ENCODE measurements around the gene CDK5RAP1. TPM values are rescaled to one million over a fixed set of nuclear protein-coding genes. Genes with fewer than 3 reads are reported as not detected.

The CDK5RAP1 gene
- total RNA-seq, 1 experiment from 2014 or later = 56.3 TPM

DNA sequence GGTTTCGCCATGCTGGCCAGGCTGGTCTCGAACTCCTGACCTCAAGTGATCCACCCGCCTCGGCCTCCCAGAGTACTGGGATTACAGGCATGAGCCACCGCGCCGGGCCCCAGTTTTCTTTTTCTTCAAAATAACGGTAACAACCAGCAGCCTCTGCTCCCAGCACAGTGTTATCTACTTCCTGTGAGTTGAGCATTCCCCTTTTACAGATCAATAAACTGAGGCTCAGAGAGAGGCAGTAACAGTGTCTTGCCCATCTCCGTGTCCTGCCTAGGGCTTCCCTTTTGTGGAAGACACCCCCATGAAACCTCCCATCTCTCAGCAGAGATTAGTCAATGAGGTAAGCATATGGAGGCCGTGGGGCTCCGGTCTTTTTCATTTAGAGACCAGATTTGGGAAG lies 88.7 kb downstream of the CDK5RAP1 start:
- CTCF ChIA-PET = no interaction called here
- no peak for DNase-seq (ENCODE audit: low spot score)
- Mint-ChIP-seq H3K9me3 (peaks cover 4% of the 10 kb centered on the region), H3K4me3 (no peak overlapping the region), H3K27ac (no peak overlapping the region), H3K27me3 (ENCODE audit: low read depth) (no peaks in the 10 kb centered on the region; the same call in 1 of the 2 replicates), H3K4me1 (no peaks in the 10 kb centered on the region), H3K36me3 (no peaks in the 10 kb centered on the region)
- POLR2A ChIA-PET = no interaction called here
- ATAC-seq = no peak
- TF ChIP-seq, protein P1, sequence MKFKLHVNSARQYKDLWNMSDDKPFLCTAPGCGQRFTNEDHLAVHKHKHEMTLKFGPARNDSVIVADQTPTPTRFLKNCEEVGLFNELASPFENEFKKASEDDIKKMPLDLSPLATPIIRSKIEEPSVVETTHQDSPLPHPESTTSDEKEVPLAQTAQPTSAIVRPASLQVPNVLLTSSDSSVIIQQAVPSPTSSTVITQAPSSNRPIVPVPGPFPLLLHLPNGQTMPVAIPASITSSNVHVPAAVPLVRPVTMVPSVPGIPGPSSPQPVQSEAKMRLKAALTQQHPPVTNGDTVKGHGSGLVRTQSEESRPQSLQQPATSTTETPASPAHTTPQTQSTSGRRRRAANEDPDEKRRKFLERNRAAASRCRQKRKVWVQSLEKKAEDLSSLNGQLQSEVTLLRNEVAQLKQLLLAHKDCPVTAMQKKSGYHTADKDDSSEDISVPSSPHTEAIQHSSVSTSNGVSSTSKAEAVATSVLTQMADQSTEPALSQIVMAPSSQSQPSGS (CRISPR knock-in tag; IDR thresholded peaks at IDR 0.05; ENCODE audit: borderline replicate concordance, low read depth) = no peak
- TF ChIP-seq ATF1 (CRISPR knock-in tag; IDR thresholded peaks at IDR 0.05) = no peak
- no peak for TF ChIP-seq TCF7 (CRISPR knock-in tag; IDR thresholded peaks at IDR 0.05; ENCODE audit: low read depth)
- TF ChIP-seq NR2C2 (CRISPR knock-in tag; IDR thresholded peaks at IDR 0.05) = no peak
- no peak for TF ChIP-seq MXD4 (CRISPR knock-in tag; IDR thresholded peaks at IDR 0.05; ENCODE audit: borderline replicate concordance)
- no peak for TF ChIP-seq FOXJ3 (CRISPR knock-in tag; IDR thresholded peaks at IDR 0.05; ENCODE audit: borderline replicate concordance)
- no peak for TF ChIP-seq HMGA2 (CRISPR knock-in tag; IDR thresholded peaks at IDR 0.05)
- no peak for TF ChIP-seq EMX1 (CRISPR knock-in tag; IDR thresholded peaks at IDR 0.05)
- TF ChIP-seq, protein P2, sequence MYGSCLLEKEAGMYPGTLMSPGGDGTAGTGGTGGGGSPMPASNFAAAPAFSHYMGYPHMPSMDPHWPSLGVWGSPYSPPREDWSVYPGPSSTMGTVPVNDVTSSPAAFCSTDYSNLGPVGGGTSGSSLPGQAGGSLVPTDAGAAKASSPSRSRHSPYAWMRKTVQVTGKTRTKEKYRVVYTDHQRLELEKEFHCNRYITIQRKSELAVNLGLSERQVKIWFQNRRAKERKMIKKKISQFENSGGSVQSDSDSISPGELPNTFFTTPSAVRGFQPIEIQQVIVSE (CRISPR knock-in tag; IDR thresholded peaks at IDR 0.05; ENCODE audit: borderline replicate concordance) = no peak
- TF ChIP-seq FOXK1 (CRISPR knock-in tag; IDR thresholded peaks at IDR 0.05) = no peak
- TF ChIP-seq, protein P3, sequence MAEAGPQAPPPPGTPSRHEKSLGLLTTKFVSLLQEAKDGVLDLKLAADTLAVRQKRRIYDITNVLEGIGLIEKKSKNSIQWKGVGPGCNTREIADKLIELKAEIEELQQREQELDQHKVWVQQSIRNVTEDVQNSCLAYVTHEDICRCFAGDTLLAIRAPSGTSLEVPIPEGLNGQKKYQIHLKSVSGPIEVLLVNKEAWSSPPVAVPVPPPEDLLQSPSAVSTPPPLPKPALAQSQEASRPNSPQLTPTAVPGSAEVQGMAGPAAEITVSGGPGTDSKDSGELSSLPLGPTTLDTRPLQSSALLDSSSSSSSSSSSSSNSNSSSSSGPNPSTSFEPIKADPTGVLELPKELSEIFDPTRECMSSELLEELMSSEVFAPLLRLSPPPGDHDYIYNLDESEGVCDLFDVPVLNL (CRISPR knock-in tag; IDR thresholded peaks at IDR 0.05; ENCODE audit: borderline replicate concordance, low read depth) = no peak
- no peak for TF ChIP-seq ZNF671 (CRISPR knock-in tag; IDR thresholded peaks at IDR 0.05)
- no peak for TF ChIP-seq ZNF121 (CRISPR knock-in tag; IDR thresholded peaks at IDR 0.05)
- no peak for TF ChIP-seq NFATC4 (CRISPR knock-in tag; IDR thresholded peaks at IDR 0.05)
- TF ChIP-seq, protein P4, sequence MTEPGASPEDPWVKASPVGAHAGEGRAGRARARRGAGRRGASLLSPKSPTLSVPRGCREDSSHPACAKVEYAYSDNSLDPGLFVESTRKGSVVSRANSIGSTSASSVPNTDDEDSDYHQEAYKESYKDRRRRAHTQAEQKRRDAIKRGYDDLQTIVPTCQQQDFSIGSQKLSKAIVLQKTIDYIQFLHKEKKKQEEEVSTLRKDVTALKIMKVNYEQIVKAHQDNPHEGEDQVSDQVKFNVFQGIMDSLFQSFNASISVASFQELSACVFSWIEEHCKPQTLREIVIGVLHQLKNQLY (CRISPR knock-in tag; IDR thresholded peaks at IDR 0.05) = no peak
- TF ChIP-seq ZBTB21 (CRISPR knock-in tag; IDR thresholded peaks at IDR 0.05; ENCODE audit: borderline replicate concordance) = no peak
- no peak for TF ChIP-seq FOXP1 (CRISPR knock-in tag; IDR thresholded peaks at IDR 0.05; ENCODE audit: borderline replicate concordance)

DNA sequence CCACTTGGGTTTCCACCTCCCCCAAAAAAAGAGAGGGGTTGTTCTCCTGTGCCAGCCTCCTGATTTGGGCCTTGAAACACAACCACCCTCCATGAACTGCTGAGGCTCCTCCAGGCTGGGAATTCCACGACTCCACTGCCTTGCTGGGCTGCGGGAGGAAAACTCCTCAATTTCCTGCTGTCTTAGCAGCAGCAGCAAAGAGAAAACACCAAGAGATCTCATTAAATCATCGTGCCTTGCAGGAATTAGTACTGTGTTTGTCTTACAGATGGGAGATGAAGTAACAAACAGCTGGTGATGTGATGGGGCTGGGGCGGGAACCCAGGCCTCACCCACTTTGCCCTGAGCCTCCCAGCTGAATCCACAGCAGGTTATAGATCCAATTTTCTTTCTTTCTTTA lies 89.3 kb downstream of the CDK5RAP1 start:
- ChIA-PET POLR2A (no interaction called here), CTCF (no interaction called here)
- Mint-ChIP-seq H3K36me3 (no peaks in the 10 kb centered on the region), H3K4me1 (no peaks in the 10 kb centered on the region), H3K27ac (0 out of 2 replicates have a peak overlapping the region, but pooled peaks have one; percentile 12), H3K27me3 (ENCODE audit: low read depth) (no peaks in the 10 kb centered on the region; the same call in 1 of the 2 replicates), H3K9me3 (peaks cover 4% of the 10 kb centered on the region), H3K4me3 (no peak overlapping the region)
- ATAC-seq (no peak), DNase-seq (ENCODE audit: low spot score) (no peak)
- TF ChIP-seq ZNF416 (CRISPR knock-in tag; IDR thresholded peaks at IDR 0.05) (no peak), ZNF121 (CRISPR knock-in tag; IDR thresholded peaks at IDR 0.05) (no peak)
- TF ChIP-seq, protein P5, sequence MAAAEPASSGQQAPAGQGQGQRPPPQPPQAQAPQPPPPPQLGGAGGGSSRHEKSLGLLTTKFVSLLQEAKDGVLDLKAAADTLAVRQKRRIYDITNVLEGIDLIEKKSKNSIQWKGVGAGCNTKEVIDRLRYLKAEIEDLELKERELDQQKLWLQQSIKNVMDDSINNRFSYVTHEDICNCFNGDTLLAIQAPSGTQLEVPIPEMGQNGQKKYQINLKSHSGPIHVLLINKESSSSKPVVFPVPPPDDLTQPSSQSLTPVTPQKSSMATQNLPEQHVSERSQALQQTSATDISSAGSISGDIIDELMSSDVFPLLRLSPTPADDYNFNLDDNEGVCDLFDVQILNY (CRISPR knock-in tag; IDR thresholded peaks at IDR 0.05) = no peak

DNA sequence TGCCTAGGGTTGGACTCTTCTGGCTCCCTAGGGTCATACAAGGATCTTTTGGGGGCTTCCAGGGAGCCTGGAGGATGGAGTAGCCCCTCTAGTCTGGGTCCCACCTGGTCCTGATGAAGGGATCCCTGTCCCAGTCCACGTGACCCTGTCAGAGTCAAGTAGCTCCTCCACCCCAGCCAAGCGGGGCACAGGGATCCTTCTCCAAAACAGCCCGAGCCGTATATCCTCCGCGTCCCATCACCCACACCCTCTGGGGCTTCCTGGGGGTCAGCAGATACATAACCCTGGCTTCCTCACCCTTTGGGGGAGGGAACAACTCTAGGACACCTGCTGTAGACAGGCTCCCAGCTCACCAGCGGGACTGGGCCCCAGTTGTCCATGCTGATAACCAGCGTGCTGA lies 90.3 kb downstream of the CDK5RAP1 start:
- H3K36me3 Mint-ChIP-seq = no peaks in the 10 kb centered on the region
- H3K4me3 Mint-ChIP-seq = no peak overlapping the region
- ChIA-PET CTCF (interaction anchor here (0.7 to 2.5 kb wide), 3 partner anchors 10 to 205 kb away, joined by 3 to 9 read pairs (median 5); no protein-coding TSS in a partner anchor), POLR2A (no interaction called here)
- H3K27ac Mint-ChIP-seq = no peak overlapping the region
- no peak for ATAC-seq
- no peak for DNase-seq (ENCODE audit: low spot score)
- no peaks in the 10 kb centered on the region; the same call in 1 of the 2 replicates for H3K27me3 Mint-ChIP-seq (ENCODE audit: low read depth)
- peaks cover 4% of the 10 kb centered on the region for H3K9me3 Mint-ChIP-seq
- no peaks in the 10 kb centered on the region for H3K4me1 Mint-ChIP-seq
- TF ChIP-seq MXD4 (CRISPR knock-in tag; IDR thresholded peaks at IDR 0.05; ENCODE audit: borderline replicate concordance) (no peak), ZNF423 (CRISPR knock-in tag; IDR thresholded peaks at IDR 0.05) (no peak), RORB (CRISPR knock-in tag; IDR thresholded peaks at IDR 0.05) (no peak)
- TF ChIP-seq, protein P6, sequence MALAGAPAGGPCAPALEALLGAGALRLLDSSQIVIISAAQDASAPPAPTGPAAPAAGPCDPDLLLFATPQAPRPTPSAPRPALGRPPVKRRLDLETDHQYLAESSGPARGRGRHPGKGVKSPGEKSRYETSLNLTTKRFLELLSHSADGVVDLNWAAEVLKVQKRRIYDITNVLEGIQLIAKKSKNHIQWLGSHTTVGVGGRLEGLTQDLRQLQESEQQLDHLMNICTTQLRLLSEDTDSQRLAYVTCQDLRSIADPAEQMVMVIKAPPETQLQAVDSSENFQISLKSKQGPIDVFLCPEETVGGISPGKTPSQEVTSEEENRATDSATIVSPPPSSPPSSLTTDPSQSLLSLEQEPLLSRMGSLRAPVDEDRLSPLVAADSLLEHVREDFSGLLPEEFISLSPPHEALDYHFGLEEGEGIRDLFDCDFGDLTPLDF (CRISPR knock-in tag; IDR thresholded peaks at IDR 0.05) = no peak
- TF ChIP-seq, protein P7, sequence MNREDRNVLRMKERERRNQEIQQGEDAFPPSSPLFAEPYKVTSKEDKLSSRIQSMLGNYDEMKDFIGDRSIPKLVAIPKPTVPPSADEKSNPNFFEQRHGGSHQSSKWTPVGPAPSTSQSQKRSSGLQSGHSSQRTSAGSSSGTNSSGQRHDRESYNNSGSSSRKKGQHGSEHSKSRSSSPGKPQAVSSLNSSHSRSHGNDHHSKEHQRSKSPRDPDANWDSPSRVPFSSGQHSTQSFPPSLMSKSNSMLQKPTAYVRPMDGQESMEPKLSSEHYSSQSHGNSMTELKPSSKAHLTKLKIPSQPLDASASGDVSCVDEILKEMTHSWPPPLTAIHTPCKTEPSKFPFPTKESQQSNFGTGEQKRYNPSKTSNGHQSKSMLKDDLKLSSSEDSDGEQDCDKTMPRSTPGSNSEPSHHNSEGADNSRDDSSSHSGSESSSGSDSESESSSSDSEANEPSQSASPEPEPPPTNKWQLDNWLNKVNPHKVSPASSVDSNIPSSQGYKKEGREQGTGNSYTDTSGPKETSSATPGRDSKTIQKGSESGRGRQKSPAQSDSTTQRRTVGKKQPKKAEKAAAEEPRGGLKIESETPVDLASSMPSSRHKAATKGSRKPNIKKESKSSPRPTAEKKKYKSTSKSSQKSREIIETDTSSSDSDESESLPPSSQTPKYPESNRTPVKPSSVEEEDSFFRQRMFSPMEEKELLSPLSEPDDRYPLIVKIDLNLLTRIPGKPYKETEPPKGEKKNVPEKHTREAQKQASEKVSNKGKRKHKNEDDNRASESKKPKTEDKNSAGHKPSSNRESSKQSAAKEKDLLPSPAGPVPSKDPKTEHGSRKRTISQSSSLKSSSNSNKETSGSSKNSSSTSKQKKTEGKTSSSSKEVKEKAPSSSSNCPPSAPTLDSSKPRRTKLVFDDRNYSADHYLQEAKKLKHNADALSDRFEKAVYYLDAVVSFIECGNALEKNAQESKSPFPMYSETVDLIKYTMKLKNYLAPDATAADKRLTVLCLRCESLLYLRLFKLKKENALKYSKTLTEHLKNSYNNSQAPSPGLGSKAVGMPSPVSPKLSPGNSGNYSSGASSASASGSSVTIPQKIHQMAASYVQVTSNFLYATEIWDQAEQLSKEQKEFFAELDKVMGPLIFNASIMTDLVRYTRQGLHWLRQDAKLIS (CRISPR knock-in tag; IDR thresholded peaks at IDR 0.05; ENCODE audit: borderline replicate concordance) = no peak

Data from WTC11 (cell line).